Esophagus squamous epithelium (tissue), 4 donors: Measurements from ENCODE around the gene HECW1.

ENCODE experiments used
- CTCF ChIP-seq, 6 experiments: fragments of 450-650 bp in 4 of 6; fragments of 200-600 bp in 2 of 6; sonication (generic) in 2 of 6; IDR thresholded peaks; one replicate each; pipeline ENCODE4 v1.5.1; 2016 to 2019; ENCODE audit warnings: antibody characterized with exemption in 6 of 6, mild to moderate bottlenecking in 4 of 6, moderate library complexity in 4 of 6
- POLR2A ChIP-seq, 4 donors: fragments of 450-650 bp; IDR thresholded peaks; one replicate each; pipeline ENCODE4 v1.6.1; 2017; ENCODE audit warnings: antibody characterized with exemption in 4 of 4, mild to moderate bottlenecking in 4 of 4, moderate library complexity in 3 of 4

GRCh38 chr7:43232366-43232765 is 119.9 kb downstream of the HECW1 start:
- TF ChIP-seq POLR2A (IDR thresholded peaks at IDR 0.05): no peak
- TF ChIP-seq CTCF (IDR thresholded peaks at IDR 0.05): no peak
